HepG2 (cell line): Measurements from ENCODE around the gene TALDO1. TPM values are rescaled to one million over a fixed set of nuclear protein-coding genes. Genes with fewer than 3 reads are reported as not detected.

Experiments
- EP300 ChIP-seq, 3 experiments: sonication (generic) in 1 of 3; formaldehyde crosslinking in 1 of 3; IDR thresholded peaks; 2 replicates each; pipeline versions ENCODE4 v1.5.1 to v1.6.1; 2011 to 2020; ENCODE audit warnings: low read depth in 2 of 3, low read length in 2 of 3, borderline replicate concordance in 1 of 3, improper control_type of control experiment in 1 of 3, mild to moderate bottlenecking in 1 of 3, missing genetic modification reagents in 1 of 3, moderate library complexity in 1 of 3
- GABPA ChIP-seq, 2 experiments: IDR thresholded peaks; 2 replicates each; pipeline ENCODE4 v1.6.1; 2011 to 2016; ENCODE audit warnings: low read depth in 2 of 2, low read length in 1 of 2, missing biosample characterization in 1 of 2, missing genetic modification characterization in 1 of 2
- GFI1 ChIP-seq: sonication (generic); formaldehyde crosslinking; IDR thresholded peaks from 2 replicates; pipeline ENCODE4 v1.5.0; 2020; ENCODE audit warnings: missing genetic modification reagents, mild to moderate bottlenecking, borderline replicate concordance
- MTF2 ChIP-seq: sonication (generic); formaldehyde crosslinking; IDR thresholded peaks from 2 replicates; pipeline ENCODE4 v1.5.0; 2020; ENCODE audit warnings: missing genetic modification reagents, borderline replicate concordance
- SOX5 ChIP-seq: IDR thresholded peaks from 2 replicates; pipeline ENCODE4 v1.6.1; 2016; ENCODE audit warnings: borderline replicate concordance
- SRF ChIP-seq: IDR thresholded peaks from 2 replicates; pipeline ENCODE4 v1.6.1; 2011; ENCODE audit warnings: mild to moderate bottlenecking, low read depth, low read length, moderate library complexity
- ZFY ChIP-seq: sonication (generic); formaldehyde crosslinking; IDR thresholded peaks from 2 replicates; pipeline ENCODE4 v1.4.0; 2020; ENCODE audit warnings: missing genetic modification reagents
- ZNF563 ChIP-seq: sonication (generic); formaldehyde crosslinking; IDR thresholded peaks from 2 replicates; pipeline ENCODE4 v1.8.0; 2022; ENCODE audit warnings: mild to moderate bottlenecking, moderate library complexity, missing genetic modification reagents
- ZNF777 ChIP-seq: sonication (generic); formaldehyde crosslinking; IDR thresholded peaks from 2 replicates; pipeline ENCODE4 v1.4.0; 2020; ENCODE audit warnings: missing genetic modification reagents
- polyA plus RNA-seq, 8 experiments: library from polyadenylated mRNA; depleted of rRNA in 3 of 8; stranded (reverse) in 7 of 8; unstranded in 1 of 8; fragments of >200 nt; fragmentation: Illumina TruSeq in 4 of 8; extraction: Trizol in 4 of 8; gene quantifications; 2 replicates each; pipeline versions ENCODE4 v1.2.1 to v1.2.3, GENCODE V29; 2011 to 2016; ENCODE audit warnings: low read depth in 4 of 8, missing spikeins in 1 of 8, mixed read lengths in 1 of 8; ENCODE audit not compliant: insufficient read depth in 1 of 8
- total RNA-seq, 5 experiments: library from RNA; depleted of rRNA; stranded (reverse); fragments of >200 nt; fragmentation: Illumina TruSeq; extraction: Trizol; gene quantifications; 2 replicates each; pipeline ENCODE4 v1.2.3, GENCODE V29; 2016; ENCODE audit warnings: low read depth in 1 of 5
- TF ChIP-seq, protein P1 (sequence below): sonication (generic); formaldehyde crosslinking; IDR thresholded peaks from 2 replicates; pipeline ENCODE4 v1.4.0; 2020; ENCODE audit warnings: missing genetic modification reagents
- TF ChIP-seq, protein P2 (sequence below): sonication (generic); formaldehyde crosslinking; IDR thresholded peaks from 2 replicates; pipeline ENCODE4 v1.5.0; 2020; ENCODE audit warnings: mild to moderate bottlenecking, missing genetic modification reagents
- TF ChIP-seq, protein P3 (sequence below): sonication (generic); formaldehyde crosslinking; IDR thresholded peaks from 2 replicates; pipeline ENCODE4 v1.9.0; 2021; ENCODE audit warnings: mild to moderate bottlenecking, missing genetic modification reagents
- TF ChIP-seq, protein P4 (sequence below): sonication (generic); formaldehyde crosslinking; IDR thresholded peaks from 2 replicates; pipeline ENCODE4 v1.4.0; 2020; ENCODE audit warnings: missing genetic modification reagents

The TALDO1 gene
- total and polyA plus RNA-seq, 2 of the 13 experiments (the other 11 are each of a cell fraction or from before 2014, with no cell fraction given): 107 to 240 TPM

DNA sequence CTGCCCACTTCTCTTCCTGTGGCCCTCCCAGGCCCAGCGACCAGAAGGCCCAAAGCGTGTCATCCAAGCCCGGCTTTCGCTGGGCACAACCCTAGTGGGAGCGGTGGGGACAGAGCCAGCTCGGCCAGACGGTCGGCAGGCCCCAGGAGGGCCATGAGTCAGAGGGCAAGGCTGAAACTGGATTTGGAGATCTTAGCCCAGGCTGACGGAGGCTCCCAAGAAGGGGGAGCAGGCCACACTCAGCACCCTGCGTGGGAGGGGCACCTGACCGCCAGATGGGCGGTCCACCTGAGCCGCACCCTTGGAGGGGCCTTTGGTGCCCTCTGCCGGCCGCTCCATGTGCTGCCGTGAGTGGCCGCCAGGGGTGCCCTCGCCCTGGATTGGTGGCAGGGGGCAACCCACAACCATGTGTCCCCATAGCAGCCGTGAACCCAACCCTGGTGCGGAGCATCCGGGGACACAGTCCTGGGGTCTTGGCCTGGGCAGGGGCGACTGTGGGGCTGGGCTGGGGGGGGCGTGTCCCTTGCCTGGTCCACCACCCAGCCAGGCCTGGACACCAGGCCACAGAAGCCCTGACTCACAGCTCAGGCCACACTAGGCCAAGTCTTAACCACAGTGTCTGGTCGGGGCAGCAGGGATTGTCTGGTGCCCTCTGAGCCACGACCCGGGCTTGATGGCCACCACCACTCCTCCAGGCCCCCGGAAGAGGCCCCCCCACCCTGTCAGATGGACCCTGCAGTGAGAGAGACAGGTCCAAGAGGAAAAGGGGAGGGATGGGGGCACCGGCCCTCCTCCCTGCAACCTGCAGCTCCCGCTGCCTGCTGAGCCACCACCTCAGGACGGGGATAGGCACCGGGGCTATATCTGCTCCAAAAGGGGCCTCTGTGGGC is 19.2 kb upstream of the TALDO1 start (continued):
- TF ChIP-seq, protein P1, sequence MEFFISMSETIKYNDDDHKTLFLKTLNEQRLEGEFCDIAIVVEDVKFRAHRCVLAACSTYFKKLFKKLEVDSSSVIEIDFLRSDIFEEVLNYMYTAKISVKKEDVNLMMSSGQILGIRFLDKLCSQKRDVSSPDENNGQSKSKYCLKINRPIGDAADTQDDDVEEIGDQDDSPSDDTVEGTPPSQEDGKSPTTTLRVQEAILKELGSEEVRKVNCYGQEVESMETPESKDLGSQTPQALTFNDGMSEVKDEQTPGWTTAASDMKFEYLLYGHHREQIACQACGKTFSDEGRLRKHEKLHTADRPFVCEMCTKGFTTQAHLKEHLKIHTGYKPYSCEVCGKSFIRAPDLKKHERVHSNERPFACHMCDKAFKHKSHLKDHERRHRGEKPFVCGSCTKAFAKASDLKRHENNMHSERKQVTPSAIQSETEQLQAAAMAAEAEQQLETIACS (CRISPR knock-in tag): no peak
- TF ChIP-seq ZNF777: peak; percentile 30; the same call in 1 of the 2 replicates
- TF ChIP-seq SRF: no peak
- no peak for TF ChIP-seq GFI1
- TF ChIP-seq, protein P2, sequence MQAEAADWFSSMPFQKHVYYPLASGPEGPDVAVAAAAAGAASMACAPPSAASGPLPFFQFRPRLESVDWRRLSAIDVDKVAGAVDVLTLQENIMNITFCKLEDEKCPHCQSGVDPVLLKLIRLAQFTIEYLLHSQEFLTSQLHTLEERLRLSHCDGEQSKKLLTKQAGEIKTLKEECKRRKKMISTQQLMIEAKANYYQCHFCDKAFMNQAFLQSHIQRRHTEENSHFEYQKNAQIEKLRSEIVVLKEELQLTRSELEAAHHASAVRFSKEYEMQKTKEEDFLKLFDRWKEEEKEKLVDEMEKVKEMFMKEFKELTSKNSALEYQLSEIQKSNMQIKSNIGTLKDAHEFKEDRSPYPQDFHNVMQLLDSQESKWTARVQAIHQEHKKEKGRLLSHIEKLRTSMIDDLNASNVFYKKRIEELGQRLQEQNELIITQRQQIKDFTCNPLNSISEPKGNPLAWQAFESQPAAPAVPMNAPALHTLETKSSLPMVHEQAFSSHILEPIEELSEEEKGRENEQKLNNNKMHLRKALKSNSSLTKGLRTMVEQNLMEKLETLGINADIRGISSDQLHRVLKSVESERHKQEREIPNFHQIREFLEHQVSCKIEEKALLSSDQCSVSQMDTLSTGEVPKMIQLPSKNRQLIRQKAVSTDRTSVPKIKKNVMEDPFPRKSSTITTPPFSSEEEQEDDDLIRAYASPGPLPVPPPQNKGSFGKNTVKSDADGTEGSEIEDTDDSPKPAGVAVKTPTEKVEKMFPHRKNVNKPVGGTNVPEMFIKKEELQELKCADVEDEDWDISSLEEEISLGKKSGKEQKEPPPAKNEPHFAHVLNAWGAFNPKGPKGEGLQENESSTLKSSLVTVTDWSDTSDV: no peak
- no peak for TF ChIP-seq EP300 (IDR thresholded peaks at IDR 0.05; ENCODE audit: low read depth in 2 of 2, low read length in 2 of 2)
- TF ChIP-seq EP300 (CRISPR knock-in tag; IDR thresholded peaks at IDR 0.05; ENCODE audit: borderline replicate concordance): no peak
- TF ChIP-seq ZFY (CRISPR knock-in tag): peak; percentile 81
- TF ChIP-seq, protein P3, sequence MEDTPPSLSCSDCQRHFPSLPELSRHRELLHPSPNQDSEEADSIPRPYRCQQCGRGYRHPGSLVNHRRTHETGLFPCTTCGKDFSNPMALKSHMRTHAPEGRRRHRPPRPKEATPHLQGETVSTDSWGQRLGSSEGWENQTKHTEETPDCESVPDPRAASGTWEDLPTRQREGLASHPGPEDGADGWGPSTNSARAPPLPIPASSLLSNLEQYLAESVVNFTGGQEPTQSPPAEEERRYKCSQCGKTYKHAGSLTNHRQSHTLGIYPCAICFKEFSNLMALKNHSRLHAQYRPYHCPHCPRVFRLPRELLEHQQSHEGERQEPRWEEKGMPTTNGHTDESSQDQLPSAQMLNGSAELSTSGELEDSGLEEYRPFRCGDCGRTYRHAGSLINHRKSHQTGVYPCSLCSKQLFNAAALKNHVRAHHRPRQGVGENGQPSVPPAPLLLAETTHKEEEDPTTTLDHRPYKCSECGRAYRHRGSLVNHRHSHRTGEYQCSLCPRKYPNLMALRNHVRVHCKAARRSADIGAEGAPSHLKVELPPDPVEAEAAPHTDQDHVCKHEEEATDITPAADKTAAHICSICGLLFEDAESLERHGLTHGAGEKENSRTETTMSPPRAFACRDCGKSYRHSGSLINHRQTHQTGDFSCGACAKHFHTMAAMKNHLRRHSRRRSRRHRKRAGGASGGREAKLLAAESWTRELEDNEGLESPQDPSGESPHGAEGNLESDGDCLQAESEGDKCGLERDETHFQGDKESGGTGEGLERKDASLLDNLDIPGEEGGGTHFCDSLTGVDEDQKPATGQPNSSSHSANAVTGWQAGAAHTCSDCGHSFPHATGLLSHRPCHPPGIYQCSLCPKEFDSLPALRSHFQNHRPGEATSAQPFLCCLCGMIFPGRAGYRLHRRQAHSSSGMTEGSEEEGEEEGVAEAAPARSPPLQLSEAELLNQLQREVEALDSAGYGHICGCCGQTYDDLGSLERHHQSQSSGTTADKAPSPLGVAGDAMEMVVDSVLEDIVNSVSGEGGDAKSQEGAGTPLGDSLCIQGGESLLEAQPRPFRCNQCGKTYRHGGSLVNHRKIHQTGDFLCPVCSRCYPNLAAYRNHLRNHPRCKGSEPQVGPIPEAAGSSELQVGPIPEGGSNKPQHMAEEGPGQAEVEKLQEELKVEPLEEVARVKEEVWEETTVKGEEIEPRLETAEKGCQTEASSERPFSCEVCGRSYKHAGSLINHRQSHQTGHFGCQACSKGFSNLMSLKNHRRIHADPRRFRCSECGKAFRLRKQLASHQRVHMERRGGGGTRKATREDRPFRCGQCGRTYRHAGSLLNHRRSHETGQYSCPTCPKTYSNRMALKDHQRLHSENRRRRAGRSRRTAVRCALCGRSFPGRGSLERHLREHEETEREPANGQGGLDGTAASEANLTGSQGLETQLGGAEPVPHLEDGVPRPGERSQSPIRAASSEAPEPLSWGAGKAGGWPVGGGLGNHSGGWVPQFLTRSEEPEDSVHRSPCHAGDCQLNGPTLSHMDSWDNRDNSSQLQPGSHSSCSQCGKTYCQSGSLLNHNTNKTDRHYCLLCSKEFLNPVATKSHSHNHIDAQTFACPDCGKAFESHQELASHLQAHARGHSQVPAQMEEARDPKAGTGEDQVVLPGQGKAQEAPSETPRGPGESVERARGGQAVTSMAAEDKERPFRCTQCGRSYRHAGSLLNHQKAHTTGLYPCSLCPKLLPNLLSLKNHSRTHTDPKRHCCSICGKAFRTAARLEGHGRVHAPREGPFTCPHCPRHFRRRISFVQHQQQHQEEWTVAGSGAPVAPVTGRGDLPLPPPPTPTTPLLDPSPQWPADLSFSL (CRISPR knock-in tag): no peak
- TF ChIP-seq SOX5 (CRISPR knock-in tag): no peak; the same call in 1 of the 2 replicates
- TF ChIP-seq ZNF563: peak; percentile 25; the same call in 1 of the 2 replicates
- TF ChIP-seq GABPA (IDR thresholded peaks at IDR 0.05; ENCODE audit: low read depth, low read length): no peak
- TF ChIP-seq GABPA (CRISPR knock-in tag; IDR thresholded peaks at IDR 0.05; ENCODE audit: low read depth): peak; percentile 51
- TF ChIP-seq MTF2 (CRISPR knock-in tag): no peak
- TF ChIP-seq, protein P4, sequence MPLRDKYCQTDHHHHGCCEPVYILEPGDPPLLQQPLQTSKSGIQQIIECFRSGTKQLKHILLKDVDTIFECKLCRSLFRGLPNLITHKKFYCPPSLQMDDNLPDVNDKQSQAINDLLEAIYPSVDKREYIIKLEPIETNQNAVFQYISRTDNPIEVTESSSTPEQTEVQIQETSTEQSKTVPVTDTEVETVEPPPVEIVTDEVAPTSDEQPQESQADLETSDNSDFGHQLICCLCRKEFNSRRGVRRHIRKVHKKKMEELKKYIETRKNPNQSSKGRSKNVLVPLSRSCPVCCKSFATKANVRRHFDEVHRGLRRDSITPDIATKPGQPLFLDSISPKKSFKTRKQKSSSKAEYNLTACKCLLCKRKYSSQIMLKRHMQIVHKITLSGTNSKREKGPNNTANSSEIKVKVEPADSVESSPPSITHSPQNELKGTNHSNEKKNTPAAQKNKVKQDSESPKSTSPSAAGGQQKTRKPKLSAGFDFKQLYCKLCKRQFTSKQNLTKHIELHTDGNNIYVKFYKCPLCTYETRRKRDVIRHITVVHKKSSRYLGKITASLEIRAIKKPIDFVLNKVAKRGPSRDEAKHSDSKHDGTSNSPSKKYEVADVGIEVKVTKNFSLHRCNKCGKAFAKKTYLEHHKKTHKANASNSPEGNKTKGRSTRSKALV (CRISPR knock-in tag): 0 out of 2 replicates have a peak, but pooled peaks have one; percentile 17
